GM18511 (cell line): ENCODE measurements around the gene AKNA.
"Not testable (repeated sequence)": the region's sequence is repeated elsewhere in the genome, so short reads cannot be mapped to it uniquely, and the experiment has no call there.

Source experiments
- ATAC-seq: cut with Tn5 transposase; IDR thresholded peaks from one replicate; pipeline ENCODE4 v1.9.1; 2021; ENCODE audit warnings: mild to moderate bottlenecking, moderate library complexity; ENCODE audit not compliant: unreplicated experiment

Gene AKNA

DNA sequence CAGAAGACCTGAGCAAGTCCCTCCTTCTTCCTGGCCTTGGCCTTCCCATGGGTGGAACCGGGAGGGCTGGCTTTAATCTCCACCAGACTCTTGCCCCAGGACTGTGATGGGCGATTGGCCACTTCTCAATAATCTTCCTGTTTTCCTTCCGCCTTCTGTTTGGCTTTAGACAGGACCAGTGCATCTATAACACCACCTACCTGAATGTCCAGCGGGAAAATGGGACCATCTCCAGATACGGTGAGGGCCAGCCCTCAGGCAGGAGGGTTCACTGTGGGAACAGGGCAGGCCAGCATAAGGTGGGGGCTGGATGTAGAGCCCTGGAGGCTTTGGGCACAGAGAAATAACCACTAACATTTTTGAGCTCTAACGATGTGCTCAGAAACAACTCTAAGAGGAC, 63.9 kb downstream of the AKNA start:
- ATAC-seq = not testable (repeated sequence)

DNA sequence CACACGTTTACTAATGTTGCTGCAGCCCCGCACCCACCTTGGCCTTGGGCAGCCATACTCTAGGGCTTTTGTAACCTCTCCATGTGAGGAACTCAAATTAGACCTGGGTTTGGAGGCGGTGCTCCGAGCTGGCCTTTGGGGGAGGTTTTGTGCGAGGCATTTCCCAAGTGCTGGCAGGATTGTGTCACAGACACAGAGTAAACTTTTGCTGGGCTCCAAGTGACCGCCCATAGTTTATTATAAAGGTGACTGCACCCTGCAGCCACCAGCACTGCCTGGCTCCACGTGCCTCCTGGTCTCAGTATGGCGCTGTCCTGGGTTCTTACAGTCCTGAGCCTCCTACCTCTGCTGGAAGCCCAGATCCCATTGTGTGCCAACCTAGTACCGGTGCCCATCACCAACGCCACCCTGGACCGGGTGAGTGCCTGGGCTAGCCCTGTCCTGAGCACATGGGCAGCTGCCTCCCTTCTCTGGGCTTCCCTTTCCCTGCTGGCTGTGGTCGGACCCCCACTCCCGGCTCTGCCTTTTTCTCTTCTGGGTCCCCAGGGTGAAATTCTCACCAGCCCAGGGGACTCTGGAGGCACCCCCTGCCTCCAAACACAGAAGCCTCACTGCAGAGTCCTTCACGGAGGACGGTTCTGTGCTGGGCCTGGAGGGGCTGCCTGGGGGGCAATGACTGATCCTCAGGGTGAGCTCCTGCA, 64.8 kb downstream of the AKNA start, which contains the start of gene ORM1:
Gene ORM1, plus strand, starts transcription at position 268 of the 701 bp plus-strand sequence. Its CDS starts 36 bp downstream, at position 304.
- not testable (repeated sequence) for ATAC-seq

DNA sequence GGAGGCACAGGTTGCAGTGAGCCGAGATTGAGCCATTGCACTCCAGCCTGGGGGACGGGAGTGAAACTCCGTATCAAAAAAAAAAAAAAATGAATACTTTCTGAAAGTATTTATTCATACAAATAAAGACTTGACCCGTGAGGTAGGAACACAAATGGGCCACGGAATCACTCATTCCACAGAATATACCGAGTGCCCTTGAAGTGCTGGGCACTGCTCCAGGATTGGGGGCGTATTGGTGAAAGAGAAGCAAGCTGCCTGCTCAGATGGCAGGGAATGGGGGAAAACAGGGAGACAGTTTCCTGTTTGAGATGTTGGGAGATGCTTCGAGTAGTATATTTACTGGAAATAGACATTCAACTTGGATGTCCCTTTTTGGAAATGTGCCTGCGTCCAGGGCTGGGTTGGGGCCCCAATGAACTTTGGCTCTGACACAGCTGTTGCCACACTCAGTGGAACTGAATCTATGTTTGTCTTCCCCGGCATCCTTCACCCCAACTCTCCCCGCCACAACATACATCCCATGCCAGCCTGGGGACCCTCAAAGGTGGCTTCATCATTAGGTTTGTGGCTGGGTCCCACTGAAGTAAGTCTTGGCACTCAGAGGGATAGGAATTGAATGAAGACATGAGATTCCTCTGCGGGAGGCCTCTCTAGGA, 65.5 kb downstream of the AKNA start:
- not testable (repeated sequence) for ATAC-seq

DNA sequence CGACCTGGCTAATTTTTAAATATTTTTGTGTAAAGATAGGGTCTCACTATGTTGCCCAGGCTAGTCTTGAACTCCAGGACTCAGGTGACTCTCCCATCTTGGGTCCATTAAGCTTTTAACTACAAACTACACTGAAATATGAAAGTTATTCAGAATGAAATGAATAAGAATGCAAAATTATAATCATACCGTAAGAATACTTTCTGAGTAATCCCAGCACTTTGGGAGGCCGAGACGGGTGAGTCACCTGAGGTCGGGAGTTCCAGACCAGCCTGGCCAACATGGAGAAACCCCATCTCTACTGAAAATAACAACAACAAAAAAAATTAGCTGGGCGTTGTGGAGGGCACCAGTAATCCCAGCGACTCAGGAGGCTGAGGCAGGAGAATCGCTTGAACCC, 66.0 kb downstream of the AKNA start:
- ATAC-seq = no peak

DNA sequence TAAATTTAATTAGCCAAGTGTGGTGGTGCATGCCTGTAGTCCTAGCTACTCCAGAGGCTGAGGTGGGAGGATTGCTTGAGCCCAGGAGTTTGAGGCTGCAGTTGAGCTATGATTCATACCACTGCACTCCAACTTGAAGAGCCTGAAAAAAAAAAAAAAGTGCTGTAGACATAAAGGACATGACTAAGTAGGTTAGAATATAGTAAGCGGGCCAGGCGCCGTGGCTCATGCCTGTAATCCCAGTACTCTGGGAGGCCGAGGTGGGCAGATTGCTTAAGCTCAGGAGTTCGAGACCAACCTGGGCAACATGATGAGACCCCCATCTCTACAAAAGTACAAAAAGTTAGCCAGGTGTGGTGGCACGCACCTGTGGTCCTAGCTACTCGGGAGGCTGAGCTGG, 67.1 kb downstream of the AKNA start:
- ATAC-seq = not testable (repeated sequence)

DNA sequence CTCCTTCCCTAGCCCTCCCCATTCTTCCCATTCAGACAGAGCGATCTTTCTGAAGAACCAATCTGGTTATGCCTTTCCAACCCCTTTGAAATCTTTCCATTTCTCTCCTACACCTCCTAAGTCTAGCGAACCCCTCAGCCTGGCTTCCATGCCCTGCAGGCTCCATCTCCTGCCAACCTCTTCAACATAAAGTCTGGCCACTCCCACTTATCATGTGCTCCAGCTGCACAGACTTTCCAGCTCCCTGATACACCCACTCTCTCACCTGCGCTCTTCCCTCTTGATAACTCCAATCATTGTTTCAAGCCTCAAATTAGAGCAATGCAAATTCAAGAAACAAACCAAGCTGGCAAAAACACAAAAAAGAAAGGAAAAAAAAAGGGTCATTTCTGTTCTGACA, 68.6 kb downstream of the AKNA start:
- no peak for ATAC-seq

DNA sequence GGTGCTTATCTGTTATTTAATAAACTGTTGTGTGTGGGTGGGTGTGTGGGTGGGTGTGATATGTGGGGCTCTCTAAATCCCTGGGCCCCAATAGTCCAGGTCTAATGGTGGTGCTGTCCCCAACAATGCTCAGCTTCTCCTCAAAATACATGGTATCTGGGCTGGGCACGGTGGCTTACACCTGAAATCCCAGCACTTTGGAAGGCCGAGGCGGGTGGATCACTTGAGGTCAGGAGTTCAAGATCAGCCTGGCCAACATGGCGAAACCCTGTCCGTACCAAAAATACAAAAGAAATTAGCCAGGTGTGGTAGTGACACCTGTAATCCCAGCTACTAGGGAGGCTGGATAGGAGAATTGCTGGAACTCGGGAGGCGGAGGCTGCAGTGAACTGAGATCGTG, 69.4 kb downstream of the AKNA start:
- ATAC-seq = no peak

DNA sequence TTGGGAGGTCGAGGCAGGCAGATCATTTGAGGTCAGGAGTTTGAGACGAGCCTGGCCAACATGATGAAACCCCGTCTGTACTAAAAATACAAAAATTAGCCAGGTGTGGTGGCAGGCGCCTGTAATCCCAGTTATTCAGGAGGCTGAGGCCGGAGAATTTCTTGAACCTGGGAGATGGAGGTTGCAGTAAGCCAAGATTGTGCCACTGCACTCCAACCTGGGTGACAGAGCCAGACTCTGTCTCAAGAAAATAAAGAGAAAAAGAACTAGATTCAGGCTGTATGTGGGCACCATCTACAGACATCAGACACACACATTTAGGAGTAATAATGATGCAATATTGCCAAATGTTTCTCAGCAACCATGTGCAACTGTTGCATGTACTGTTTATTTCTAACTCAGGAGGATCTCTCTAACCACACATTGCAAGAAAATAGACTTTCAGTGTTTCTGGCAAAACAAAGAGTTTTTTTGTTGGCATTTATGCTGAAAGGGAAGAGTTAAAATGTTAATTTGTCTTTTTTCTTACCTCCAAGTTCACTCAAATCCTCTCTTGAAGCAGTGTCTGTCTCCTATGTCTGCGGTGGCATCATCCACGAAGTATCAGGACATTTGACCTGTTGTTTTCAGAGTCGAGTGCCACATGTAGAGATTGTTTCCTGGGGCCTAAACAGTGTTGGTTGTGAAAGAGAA, 70.0 kb downstream of the AKNA start:
- ATAC-seq = no peak

DNA sequence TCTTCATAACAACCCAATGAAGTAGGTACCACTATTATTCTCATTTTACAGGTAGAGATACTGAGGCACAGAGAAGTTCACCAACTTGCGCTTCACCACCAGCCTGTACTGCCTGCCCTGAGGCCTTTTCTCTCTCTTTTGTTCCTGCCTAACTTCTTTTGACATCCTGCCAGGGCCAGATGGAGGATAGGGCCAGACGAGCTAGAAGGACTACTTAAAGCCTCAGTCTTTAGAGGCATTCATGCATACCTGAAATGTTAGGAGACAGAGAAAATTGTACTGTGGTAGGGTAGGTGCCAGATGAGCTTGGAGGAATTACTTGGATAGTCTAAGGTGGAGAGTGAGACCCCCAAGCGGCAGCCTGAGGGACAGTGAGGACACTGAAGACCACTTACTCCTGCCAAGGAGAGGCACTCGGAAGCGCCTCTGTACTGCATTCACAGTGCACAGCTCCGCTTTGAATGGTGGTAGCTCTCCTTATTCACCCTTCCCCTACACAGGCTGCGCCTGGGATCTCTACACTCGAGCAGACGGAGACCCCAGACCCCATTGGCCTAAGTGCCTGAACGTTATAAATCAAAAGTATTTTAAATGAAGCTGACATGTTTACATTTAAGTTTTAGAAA, 71.1 kb downstream of the AKNA start:
- ATAC-seq = no peak

DNA sequence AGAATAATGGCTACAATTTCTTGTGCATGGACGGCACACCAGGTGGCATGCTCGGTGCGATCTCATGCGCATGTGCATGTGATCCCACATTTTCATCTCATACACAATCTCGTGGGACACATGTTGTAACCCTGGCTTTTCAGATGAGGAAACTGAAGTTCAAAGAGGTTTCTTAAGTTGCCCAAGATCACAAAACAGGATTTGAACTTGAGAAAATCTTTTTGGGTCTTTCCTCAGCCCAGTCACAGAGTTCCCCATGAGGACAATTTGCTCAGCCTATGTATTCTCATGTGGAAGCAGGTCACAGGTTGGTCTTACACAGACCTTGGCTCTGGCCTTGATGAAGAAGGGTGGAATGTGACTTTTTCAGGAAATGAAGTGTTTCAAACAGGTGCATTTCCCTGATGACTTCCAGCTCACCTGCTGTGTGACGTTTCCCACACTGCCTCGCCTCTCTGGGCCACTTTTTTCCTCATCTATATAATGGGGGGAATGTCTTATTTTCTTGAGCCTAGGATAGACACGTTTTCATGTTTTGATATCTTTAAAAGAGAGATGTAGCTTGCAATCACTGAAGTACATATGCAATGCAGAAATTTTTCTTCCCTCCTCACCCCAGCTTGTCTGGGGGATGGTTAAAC, 71.9 kb downstream of the AKNA start:
- ATAC-seq = no peak

DNA sequence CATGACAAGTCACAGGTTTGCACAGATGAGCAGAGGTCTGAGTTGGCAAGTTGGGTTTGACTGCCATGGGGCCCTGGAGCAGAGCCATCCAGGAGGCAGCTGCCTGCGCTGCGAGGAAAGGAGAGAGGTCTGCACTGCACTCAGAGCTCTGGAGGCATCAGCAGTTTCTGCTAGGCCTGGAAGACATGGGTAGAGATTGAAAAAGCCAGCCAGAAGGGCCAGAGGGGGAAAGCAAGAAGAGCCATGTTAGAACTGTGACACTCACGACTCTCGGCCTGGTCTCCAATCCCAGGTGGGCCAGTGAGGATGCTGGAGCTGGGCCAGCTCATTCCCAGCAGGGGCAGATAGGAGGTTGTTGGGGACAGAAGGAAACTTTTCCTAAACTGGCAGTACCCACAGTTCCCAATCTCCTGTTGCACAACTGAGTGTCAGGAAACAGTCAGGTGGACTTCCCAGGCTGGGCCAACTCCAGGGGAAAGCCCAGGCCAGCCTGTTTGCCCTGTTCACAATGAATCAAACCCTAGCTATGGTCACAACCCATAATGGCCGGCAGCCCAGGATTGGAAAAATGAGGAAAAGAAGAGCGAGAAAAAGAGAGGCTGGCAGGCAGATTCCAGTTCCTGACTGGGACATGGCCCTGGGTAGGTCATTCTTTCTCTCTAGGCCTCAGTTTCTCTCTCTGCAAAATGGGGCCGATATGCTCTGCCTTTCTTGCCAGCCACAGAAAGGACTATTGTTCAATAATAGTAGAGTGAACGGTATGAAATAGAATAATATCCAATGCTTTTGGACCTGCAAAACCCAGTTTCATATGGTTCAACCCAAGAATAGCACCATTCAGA, 72.7 kb downstream of the AKNA start:
- ATAC-seq = no peak

DNA sequence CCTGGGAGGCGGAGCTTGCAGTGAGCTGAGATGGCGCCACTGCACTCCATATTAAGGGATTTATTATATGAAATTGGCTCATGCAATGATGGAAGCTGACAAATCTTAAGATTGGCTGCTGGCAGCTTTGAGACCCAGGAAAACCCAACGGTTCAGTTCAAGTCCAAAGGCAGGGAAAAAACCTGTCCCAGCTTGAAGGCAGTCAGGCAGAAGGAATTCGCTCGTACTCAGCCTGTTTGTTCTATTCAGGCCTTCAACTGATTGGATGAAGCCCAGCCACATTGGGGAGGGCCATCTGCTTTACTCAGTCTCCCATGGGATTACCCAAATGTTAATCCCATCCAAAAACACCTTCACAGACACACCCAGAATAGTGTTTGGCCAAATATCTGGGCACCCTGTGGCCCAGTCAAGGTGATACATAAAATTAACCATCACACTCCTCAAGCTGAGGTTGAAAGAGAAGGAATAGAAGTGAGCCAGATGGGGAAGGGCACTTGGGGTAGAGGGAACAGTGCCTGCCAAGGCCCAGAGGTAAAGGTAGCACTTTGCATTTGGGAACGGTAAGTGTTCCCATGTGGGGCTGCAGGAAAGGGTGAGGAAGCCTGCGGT, 73.4 kb downstream of the AKNA start:
- no peak for ATAC-seq

DNA sequence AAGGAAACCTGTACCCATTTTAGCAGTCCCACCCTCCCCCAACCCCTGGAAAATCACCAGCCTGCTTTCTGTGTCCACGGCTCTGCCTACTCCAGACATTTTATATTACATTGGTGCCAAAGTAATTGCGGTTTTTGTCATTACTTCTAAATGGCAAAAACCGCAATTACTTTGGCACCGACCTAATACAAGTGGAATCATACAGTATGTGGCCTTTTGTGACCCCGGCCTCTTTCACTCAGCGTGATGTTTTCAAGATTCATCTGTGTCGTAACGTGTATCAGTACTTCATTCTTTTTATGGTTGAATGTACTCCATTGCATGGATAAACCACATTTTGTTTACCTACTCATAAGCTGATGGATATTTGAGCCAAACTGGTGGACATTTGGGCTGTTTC, 74.6 kb downstream of the AKNA start:
- ATAC-seq = no peak

DNA sequence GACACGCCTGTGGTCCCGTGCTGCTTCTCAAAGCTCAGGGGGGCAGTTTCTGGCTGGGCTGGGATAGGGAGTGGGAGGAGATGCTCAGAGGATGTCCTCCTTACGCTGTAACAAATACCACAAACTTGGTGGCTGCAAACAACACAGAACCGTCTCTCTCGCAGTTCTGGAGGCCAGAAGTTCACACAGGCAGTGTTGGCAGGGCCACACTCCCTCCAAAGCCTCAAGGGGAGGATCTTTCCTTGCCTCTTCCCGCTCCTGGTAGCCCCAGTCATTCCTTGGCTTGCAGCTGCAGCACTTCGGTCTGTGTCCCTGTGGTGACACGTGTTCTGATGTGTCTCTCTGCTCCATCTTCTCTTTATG, 75.3 kb downstream of the AKNA start:
- no peak for ATAC-seq

DNA sequence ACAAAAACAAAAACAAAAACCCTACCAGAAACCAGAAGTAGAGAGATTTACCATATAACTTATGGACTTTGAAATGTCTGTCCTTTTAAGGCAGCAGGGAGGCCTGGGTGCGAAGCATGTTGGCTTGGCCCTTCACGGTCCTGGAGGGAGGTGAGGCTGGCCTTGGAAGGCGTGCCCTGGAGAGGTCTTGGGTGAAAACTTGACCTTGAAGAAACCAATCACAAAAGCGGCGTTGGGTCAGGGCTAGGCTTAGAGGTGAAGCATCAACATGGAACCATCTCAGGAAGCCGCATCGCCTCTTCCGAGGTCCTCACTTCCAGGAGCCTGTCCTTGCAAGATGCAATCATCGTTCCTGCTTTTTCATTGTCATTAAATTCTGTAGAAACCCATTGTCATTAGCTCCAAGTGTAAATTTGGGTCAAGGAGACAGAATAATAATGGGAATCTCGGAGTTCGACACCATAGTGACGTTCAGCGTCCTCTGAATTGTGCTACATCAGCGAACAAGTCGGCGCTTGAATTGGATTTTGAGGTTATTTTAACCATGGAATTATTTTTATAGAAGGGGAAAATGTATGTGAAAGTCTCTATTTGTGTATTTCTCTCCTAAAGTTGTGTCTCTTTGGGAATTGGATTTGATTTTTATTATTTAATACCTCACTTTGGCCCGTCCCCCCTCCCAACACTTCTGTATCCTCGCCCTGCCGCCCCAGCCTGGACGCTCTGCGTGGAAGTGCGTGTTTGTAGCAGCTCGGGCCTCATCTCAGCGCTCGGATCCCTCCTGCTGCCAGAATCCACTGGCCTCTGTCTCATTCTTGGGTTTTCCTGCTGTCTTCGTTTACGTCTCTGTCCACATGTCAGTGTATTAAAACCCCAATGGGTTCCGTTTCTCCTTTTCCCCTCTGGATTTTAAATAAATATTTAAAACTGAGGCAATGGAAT, 75.9 kb downstream of the AKNA start:
- no peak for ATAC-seq

DNA sequence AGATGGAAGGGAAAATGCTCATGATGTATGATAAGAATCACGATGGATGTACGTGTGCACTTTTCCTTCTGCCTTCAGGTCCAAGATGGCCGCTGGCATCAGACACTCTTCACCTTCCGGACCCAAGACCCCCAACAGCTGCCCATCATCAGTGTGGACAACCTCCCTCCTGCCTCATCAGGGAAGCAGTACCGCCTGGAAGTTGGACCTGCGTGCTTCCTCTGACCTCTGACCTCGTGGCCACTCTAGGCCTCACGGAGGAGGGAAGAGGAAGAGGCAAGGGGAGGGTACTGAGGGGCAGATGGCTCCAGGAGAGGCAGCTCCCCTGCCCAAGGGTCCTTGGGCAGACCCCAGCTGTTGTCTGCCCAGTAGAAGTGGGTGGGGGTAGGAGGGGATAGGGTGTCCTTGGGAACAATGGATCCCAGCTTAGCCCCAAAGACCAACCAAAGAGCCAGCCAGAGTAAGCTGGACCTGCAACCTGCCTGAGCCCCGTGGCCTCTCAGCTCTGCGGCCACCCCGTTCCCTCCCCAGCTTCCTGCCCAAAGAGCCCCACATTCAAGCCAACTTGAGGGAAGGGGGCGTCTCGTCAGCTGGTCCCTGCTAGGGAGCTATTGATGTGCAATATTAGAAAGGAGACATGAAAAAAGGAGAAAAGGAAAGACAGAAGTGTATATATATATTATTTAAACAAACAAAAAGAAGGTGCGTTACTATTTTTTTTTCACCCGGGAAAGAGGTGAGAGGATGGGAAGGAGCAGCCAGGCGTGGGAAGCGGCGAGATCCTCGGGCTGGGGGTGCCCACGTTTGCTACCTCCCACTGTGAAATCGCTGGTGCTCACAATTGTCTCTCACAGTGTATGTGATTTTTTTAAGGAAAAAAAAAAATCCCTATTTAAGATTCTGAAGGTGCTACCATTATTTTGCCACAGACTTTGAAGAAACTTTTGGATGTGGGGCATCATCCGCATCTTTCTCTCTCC, 77.0 kb downstream of the AKNA start:
- no peak for ATAC-seq

DNA sequence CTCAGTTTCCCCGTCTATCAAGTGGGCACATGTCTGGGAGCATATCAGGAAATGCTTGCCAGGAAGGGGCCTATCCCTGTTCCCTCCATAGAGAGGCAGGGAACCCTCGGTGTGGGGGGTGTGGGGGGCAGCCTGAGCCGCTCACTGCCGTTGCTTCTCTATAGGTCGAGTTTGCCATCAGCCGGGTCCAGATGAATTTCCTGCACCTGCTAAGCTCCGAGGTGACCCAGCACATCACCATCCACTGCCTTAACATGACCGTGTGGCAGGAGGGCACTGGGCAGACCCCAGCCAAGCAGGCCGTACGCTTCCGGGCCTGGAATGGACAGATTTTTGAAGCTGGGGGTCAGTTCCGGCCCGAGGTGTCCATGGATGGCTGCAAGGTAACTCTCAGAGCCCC, 78.7 kb downstream of the AKNA start:
- ATAC-seq = no peak
